Gastrocnemius medialis (tissue), 4 donors: ENCODE data around the gene UNC5B.

Experiments
- CTCF ChIP-seq, 5 experiments: fragments of 450-650 bp in 3 of 5; fragments of 200-600 bp in 2 of 5; sonication (generic) in 2 of 5; IDR thresholded peaks in 4 of 5; conservative IDR thresholded peaks in 1 of 5; 1 replicate in 4 of 5; 2 replicates in 1 of 5; pipeline ENCODE4 v1.5.1; 2016 to 2019; ENCODE audit warnings: antibody characterized with exemption in 5 of 5, mild to moderate bottlenecking in 3 of 5, moderate library complexity in 3 of 5
- POLR2A ChIP-seq, 2 donors: fragments of 450-650 bp; IDR thresholded peaks; one replicate each; pipeline ENCODE4 v1.6.1; 2017; ENCODE audit warnings: antibody characterized with exemption in 2 of 2, mild to moderate bottlenecking in 2 of 2, moderate library complexity in 2 of 2

DNA sequence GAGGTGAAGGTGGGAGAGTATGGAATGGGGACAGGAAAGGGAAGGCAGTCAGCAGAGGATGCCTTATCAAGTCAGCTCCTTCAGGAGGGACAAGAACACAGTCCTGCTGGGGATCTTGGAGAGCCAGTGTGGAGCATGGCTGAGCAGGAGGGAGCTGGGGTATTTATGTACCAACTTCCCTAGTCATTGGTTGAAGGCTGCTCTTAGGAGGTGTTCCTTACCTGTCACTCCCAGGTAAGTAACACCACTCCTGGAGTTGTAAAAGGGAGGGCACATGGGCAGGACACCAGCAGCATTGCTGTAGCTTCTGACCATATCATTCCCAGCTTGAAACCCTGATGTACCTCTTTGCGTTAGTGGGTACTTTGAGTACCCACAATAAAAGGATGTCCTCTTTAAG lies 136.5 kb downstream of the UNC5B start:
- TF ChIP-seq CTCF (IDR thresholded peaks at IDR 0.05 in 4 of 5, conservative IDR thresholded peaks at IDR 0.05 in 1 of 5) (no peak), POLR2A (IDR thresholded peaks at IDR 0.05) (no peak)
